H1 (cell line): ENCODE measurements around the gene KCTD17. TPM values are rescaled to one million over a fixed set of nuclear protein-coding genes. Genes with fewer than 3 reads are reported as not detected.

Experiments used
- CHD7 ChIP-seq: fragments of 300-600 bp; sonication (generic); IDR thresholded peaks from 2 replicates; pipeline ENCODE4 v1.7.1; 2012; ENCODE audit warnings: low read length, moderate library complexity, mild to moderate bottlenecking, inconsistent platforms; ENCODE audit not compliant: insufficient replicate concordance
- POLR2A ChIP-seq, 2 experiments: IDR thresholded peaks; 1 replicate in 1 of 2; 2 replicates in 1 of 2; pipeline ENCODE4 v1.6.1; 2011; ENCODE audit warnings: low read depth in 2 of 2, low read length in 2 of 2, mild to moderate bottlenecking in 2 of 2; ENCODE audit errors: control extremely low read depth in 1 of 2
- TAF1 ChIP-seq: IDR thresholded peaks from 2 replicates; pipeline ENCODE4 v1.6.1; 2011; ENCODE audit warnings: mild to moderate bottlenecking, low read depth, low read length
- TCF12 ChIP-seq: IDR thresholded peaks from 2 replicates; pipeline ENCODE4 v1.6.1; 2011; ENCODE audit warnings: low read depth, mild to moderate bottlenecking, low read length
- polyA plus RNA-seq, 7 experiments: library from polyadenylated mRNA; depleted of rRNA in 3 of 7; stranded (reverse) in 5 of 7; unstranded in 2 of 7; fragments of >200 nt in 5 of 7; fragments of 200-250 nt in 2 of 7; gene quantifications; 1 replicate in 5 of 7; 2 replicates in 1 of 7; 4 replicates in 1 of 7; pipeline versions ENCODE4 v1.2.1 to v1.2.3, GENCODE V29; 2011 to 2013; ENCODE audit warnings: missing spikeins in 2 of 7, mixed read lengths in 2 of 7
- total RNA-seq: library from RNA; stranded (reverse); fragmentation: NEBNext Ultra II Directional; extraction: Animal tissue kit (Norgen Biotek cat#: 25700); gene quantifications from 2 replicates; pipeline ENCODE4 v1.2.1, GENCODE V29; 2021

The KCTD17 gene
- total and polyA plus RNA-seq, 2 of the 8 experiments (the other 6 are each of a cell fraction or from before 2014, with no cell fraction given), result 39.4 to 44.0 TPM

GRCh38 chr22:37084385-37084784, 32.8 kb downstream of the KCTD17 start (continued):
- TF ChIP-seq TAF1 (no peak), TCF12 (no peak), CHD7 (no peak), POLR2A (IDR thresholded peaks at IDR 0.05; ENCODE audit: control extremely low read depth in 1 of 2, low read depth in 2 of 2, low read length in 2 of 2) (no peak)
